Measurements from ENCODE around the gene MRPL14. TPM values are rescaled to one million over a fixed set of nuclear protein-coding genes. Genes with fewer than 3 reads are reported as not detected.

Gene MRPL14
- total RNA-seq, 6 experiments from 2014 or later = 50.9 to 64.2 (median 56.0) TPM

DNA sequence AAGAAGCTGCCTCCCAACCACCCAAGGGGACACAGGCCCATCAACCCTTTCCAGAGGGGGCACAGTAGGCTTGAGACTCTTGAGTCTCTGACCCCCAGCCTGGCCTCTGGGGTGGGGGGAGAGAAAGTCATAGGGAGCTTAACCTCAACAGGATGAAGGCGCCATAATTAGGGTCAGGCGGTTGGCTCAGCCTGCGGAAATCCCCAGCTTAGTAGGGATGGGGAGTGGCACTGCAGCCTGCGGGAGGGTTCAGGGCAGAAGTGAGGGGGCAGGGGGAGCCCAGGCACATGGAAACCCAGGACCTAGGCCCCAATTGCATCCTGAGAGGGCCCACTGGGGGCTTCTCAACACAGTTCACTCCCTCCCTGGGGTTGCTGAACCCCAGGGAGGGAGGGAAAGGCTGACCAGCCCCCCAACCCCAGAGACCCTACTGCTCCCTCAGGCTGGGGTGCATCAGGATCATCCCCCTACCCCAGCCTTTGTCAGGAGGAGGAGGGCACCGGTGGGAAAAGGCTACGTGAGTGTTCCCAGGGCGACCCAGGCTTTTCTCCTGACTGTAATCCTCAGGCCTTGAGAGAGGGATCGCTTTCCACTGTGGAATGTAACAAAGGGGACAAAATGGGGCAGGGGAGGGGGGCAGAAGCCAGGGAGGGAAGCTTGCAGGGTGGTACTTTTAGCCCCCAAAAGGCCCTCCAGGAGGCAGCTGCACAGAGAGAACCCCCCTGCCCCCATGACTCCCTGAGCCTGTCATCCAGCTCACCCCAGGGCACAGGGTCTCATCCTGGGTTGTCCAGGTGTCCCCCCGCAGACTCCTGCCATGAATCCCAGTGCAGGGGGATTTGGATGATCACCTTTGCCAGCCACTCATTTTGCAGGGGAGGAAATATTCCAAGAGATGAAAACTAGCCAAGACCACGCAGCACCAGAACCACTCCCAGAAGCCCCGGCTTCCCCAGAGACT lies 46.4 kb downstream of the MRPL14 start:
- H3K4me1 Mint-ChIP-seq (ENCODE audit: low read depth) = no peaks in the 10 kb centered on the region
- no peak for DNase-seq
- no peaks in the 10 kb centered on the region for H3K9me3 Mint-ChIP-seq
- no peak overlapping the region for H3K4me3 Mint-ChIP-seq
- no peak overlapping the region for H3K27ac Mint-ChIP-seq
- no peaks in the 10 kb centered on the region for H3K36me3 Mint-ChIP-seq (ENCODE audit: low read depth)
- H3K27me3 Mint-ChIP-seq (ENCODE audit: insufficient read depth) = no peaks in the 10 kb centered on the region; the same call in 1 of the 2 replicates
- TF ChIP-seq, protein P1, sequence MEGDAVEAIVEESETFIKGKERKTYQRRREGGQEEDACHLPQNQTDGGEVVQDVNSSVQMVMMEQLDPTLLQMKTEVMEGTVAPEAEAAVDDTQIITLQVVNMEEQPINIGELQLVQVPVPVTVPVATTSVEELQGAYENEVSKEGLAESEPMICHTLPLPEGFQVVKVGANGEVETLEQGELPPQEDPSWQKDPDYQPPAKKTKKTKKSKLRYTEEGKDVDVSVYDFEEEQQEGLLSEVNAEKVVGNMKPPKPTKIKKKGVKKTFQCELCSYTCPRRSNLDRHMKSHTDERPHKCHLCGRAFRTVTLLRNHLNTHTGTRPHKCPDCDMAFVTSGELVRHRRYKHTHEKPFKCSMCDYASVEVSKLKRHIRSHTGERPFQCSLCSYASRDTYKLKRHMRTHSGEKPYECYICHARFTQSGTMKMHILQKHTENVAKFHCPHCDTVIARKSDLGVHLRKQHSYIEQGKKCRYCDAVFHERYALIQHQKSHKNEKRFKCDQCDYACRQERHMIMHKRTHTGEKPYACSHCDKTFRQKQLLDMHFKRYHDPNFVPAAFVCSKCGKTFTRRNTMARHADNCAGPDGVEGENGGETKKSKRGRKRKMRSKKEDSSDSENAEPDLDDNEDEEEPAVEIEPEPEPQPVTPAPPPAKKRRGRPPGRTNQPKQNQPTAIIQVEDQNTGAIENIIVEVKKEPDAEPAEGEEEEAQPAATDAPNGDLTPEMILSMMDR (IDR thresholded peaks at IDR 0.05) = no peak

- no peak for DNase-seq
- TF ChIP-seq, protein P1 (IDR thresholded peaks at IDR 0.05) = no peak
- no peak overlapping the region for H3K27ac Mint-ChIP-seq
- H3K4me3 Mint-ChIP-seq = no peak overlapping the region
- no peaks in the 10 kb centered on the region for H3K36me3 Mint-ChIP-seq (ENCODE audit: low read depth)
- no peaks in the 10 kb centered on the region for H3K9me3 Mint-ChIP-seq
- no peaks in the 10 kb centered on the region; the same call in 1 of the 2 replicates for H3K27me3 Mint-ChIP-seq (ENCODE audit: insufficient read depth)
- H3K4me1 Mint-ChIP-seq (ENCODE audit: low read depth) = peaks cover 3% of the 10 kb centered on the region
Measured at GRCh38 chr6:44079672-44080071, 47.6 kb downstream of the MRPL14 start.

DNA sequence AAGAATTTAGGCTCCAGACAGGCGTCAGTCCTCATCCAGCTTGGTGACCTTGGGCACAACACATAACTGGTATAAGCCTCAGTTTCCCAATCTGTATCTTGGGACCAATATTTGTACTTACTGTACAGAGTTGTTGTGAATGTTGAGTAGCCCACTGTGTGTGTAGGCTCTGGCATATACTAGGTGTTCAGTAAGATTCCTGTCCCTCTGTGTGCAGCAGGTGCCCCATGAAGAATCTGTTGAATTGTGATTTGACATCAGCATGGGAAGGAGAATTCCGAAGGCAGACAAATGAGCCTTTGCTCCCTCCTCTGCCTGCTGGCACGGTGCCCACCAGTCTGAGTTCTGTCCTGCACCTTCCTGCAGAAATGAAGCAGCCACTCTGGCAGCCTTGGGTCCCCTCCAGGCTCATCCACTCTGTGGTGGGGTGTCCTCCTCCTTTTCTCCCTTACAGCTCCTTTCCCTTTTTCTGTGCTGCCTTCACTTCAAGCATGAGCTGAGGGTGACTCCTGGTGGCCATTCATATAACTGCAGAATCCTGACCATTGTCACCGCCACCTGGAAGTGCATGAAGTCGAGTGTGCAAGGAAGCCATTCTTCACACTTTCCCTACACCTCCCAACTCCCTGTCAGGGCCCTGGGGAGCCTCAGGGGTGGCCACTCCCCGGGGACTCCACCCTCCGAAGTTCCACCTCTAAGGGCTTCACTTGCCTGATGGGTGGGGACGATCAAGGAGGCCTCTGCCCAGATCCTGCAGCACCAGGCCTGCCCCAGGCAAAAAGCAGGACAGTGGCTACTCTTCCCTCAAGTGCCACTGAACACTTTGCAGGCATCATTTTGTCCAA lies 48.2 kb downstream of the MRPL14 start:
- TF ChIP-seq, protein P1 (IDR thresholded peaks at IDR 0.05) = peak; percentile 98
- peak; percentile 57 for DNase-seq
- Mint-ChIP-seq H3K4me1 (ENCODE audit: low read depth) (peaks cover 9% of the 10 kb centered on the region), H3K36me3 (ENCODE audit: low read depth) (no peaks in the 10 kb centered on the region), H3K9me3 (no peaks in the 10 kb centered on the region), H3K27ac (no peak overlapping the region), H3K4me3 (no peak overlapping the region), H3K27me3 (ENCODE audit: insufficient read depth) (no peaks in the 10 kb centered on the region; the same call in 1 of the 2 replicates)

- Mint-ChIP-seq H3K9me3 (no peaks in the 10 kb centered on the region), H3K36me3 (ENCODE audit: low read depth) (no peaks in the 10 kb centered on the region), H3K27me3 (ENCODE audit: insufficient read depth) (no peaks in the 10 kb centered on the region; the same call in 1 of the 2 replicates), H3K27ac (no peak overlapping the region), H3K4me1 (ENCODE audit: low read depth) (peaks cover 15% of the 10 kb centered on the region), H3K4me3 (no peak overlapping the region)
- TF ChIP-seq, protein P1 (IDR thresholded peaks at IDR 0.05) = no peak
- no peak for DNase-seq
Measured at GRCh38 chr6:44078219-44078826, 48.9 kb downstream of the MRPL14 start.

DNA sequence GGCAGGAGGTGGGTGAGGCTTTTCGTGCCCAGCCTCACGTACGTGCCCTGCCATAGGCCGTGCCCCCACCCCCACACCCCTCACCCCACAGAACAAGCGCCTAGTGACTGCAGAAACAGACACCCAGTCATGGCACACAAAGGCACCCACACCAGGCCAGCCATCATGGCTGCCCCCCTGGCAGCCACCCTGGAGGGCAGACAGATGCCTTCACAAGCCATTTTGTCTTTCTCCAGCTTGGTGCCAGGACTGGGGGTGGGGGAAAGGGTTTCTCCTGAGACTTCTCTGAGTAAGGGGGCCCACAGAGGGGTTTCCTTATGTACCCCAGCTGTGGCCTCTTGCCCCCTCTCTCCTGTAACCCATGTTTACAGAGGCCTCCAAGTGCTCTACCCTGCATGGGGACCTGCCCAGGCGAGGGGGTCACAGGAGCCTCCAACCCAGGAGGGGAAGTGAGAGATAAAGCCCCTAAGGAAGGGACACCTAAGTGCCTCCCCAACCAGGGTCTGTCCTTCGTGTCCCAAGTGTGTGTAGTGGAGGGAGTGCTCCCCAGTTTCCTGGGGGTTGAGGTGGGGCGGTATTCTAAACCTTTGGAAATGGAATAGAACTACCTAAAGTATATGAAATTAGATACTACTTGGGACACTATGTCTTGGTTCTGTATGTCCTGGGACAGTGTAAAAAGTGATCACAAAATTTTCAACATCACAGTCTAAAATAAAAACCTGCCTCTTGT lies 49.9 kb downstream of the MRPL14 start:
- Mint-ChIP-seq H3K9me3 (no peaks in the 10 kb centered on the region), H3K27ac (no peak overlapping the region), H3K27me3 (ENCODE audit: insufficient read depth) (no peaks in the 10 kb centered on the region; the same call in 1 of the 2 replicates), H3K4me1 (ENCODE audit: low read depth) (peaks cover 23% of the 10 kb centered on the region), H3K36me3 (ENCODE audit: low read depth) (no peaks in the 10 kb centered on the region), H3K4me3 (no peak overlapping the region)
- TF ChIP-seq, protein P1 (IDR thresholded peaks at IDR 0.05) = no peak
- no peak for DNase-seq

All from HFFc6 (cell line).